K562 (cell line): ENCODE results near the gene DAPK3. TPM values are rescaled to one million over a fixed set of nuclear protein-coding genes. Genes with fewer than 3 reads are reported as not detected.
A peak's percentile ranks its signal among the peaks of the same experiment; 100 is the strongest.

Experiments
- ARHGAP35 ChIP-seq: fragments of 450-650 bp; IDR thresholded peaks from 2 replicates; pipeline ENCODE4 v1.6.1; 2018; ENCODE audit not compliant: partially characterized antibody
- CHD1 ChIP-seq: fragments of 200-600 bp; sonication (generic); IDR thresholded peaks from one replicate; pipeline ENCODE4 v1.6.1; 2012; ENCODE audit warnings: mild to moderate bottlenecking, moderate library complexity, low read length, inconsistent platforms
- E2F5 ChIP-seq: sonication (generic); formaldehyde crosslinking; IDR thresholded peaks from 2 replicates; pipeline ENCODE4 v1.8.0; 2022; ENCODE audit warnings: mild to moderate bottlenecking, missing genetic modification reagents
- ELF1 ChIP-seq: fragments of 200-800 bp; sonication (Bioruptor generic); IDR thresholded peaks from 2 replicates; pipeline ENCODE4 v1.6.1; 2016; ENCODE audit warnings: missing genetic modification characterization, missing compliant biosample characterization
- ELK3 ChIP-seq: fragments of 450-650 bp; formaldehyde crosslinking; IDR thresholded peaks from 2 replicates; pipeline ENCODE4 v1.4.0; 2020; ENCODE audit warnings: mild to moderate bottlenecking
- GABPB1 ChIP-seq: sonication (generic); formaldehyde crosslinking; IDR thresholded peaks from 2 replicates; pipeline ENCODE4 v1.8.0; 2022; ENCODE audit warnings: mild to moderate bottlenecking, missing genetic modification reagents
- HDAC8 ChIP-seq: fragments of 450-650 bp; IDR thresholded peaks from 2 replicates; pipeline ENCODE4 v1.6.1; 2016; ENCODE audit warnings: mild to moderate bottlenecking, missing genetic modification characterization, moderate library complexity, missing compliant biosample characterization
- MED1 ChIP-seq: sonication (generic); formaldehyde crosslinking; IDR thresholded peaks from 2 replicates; pipeline ENCODE4 v1.8.1; 2023; ENCODE audit warnings: missing genetic modification reagents, borderline replicate concordance
- MEIS2 ChIP-seq: fragments of 450-650 bp; IDR thresholded peaks from 2 replicates; pipeline ENCODE4 v1.6.1; 2014; ENCODE audit warnings: mild to moderate bottlenecking; ENCODE audit not compliant: partially characterized antibody
- NR3C1 ChIP-seq: sonication (generic); formaldehyde crosslinking; IDR thresholded peaks from 2 replicates; pipeline ENCODE4 v1.8.1; 2022; ENCODE audit warnings: missing genetic modification reagents
- PML ChIP-seq: IDR thresholded peaks from 2 replicates; pipeline ENCODE4 v1.6.1; 2012; ENCODE audit warnings: low read length, inconsistent platforms
- SIN3A ChIP-seq, 2 experiments: fragments of 150-350 bp in 1 of 2; IDR thresholded peaks; 2 replicates each; pipeline ENCODE4 v1.6.1; 2011 to 2016; ENCODE audit warnings: borderline replicate concordance in 2 of 2, low read depth in 2 of 2, low read length in 2 of 2, mild to moderate bottlenecking in 2 of 2, moderate library complexity in 2 of 2; ENCODE audit not compliant: control insufficient read depth in 1 of 2
- SRF ChIP-seq, 2 experiments: fragments of 250-450, 450-650 bp in 1 of 2; sonication (Bioruptor Pico) in 1 of 2; sonication (generic) in 1 of 2; formaldehyde crosslinking; IDR thresholded peaks; 2 replicates each; pipeline versions ENCODE4 v1.5.0 to v1.5.1; 2020 to 2022; ENCODE audit warnings: mild to moderate bottlenecking in 1 of 2, missing genetic modification reagents in 1 of 2
- SUPT5H ChIP-seq: fragments of 450-650 bp; IDR thresholded peaks from 2 replicates; pipeline ENCODE4 v1.6.1; 2016
- TCF15 ChIP-seq: fragments of 250-450 bp; sonication (Bioruptor Pico); IDR thresholded peaks from 2 replicates; pipeline ENCODE4 v1.8.0; 2022; ENCODE audit warnings: moderate library complexity, mild to moderate bottlenecking, inconsistent platforms
- TRIM28 ChIP-seq: fragments of 450-650 bp; IDR thresholded peaks from 2 replicates; pipeline ENCODE4 v1.6.1; 2017
- ZBTB12 ChIP-seq: fragments of 250-450 bp; sonication (Bioruptor Pico); IDR thresholded peaks from 2 replicates; pipeline ENCODE4 v1.4.0; 2020
- ZNF165 ChIP-seq: fragments of 250-450 bp; sonication (Bioruptor Pico); IDR thresholded peaks from 2 replicates; pipeline ENCODE4 v1.4.0; 2020; ENCODE audit warnings: borderline replicate concordance
- ZNF232 ChIP-seq: sonication (generic); formaldehyde crosslinking; IDR thresholded peaks from 2 replicates; pipeline ENCODE4 v1.8.0; 2022; ENCODE audit warnings: mild to moderate bottlenecking, missing genetic modification reagents
- ZNF263 ChIP-seq: sonication (generic); formaldehyde crosslinking; IDR thresholded peaks from 2 replicates; pipeline ENCODE4 v1.8.0; 2022; ENCODE audit warnings: mild to moderate bottlenecking, missing genetic modification reagents, borderline replicate concordance
- ZNF384 ChIP-seq: IDR thresholded peaks from 2 replicates; pipeline ENCODE4 v1.6.1; 2012; ENCODE audit warnings: low read depth, low read length, improper control_type of control experiment
- ZNF77 ChIP-seq: fragments of 250-450 bp; sonication (Bioruptor Pico); IDR thresholded peaks from 2 replicates; pipeline ENCODE4 v1.5.0; 2020
- polyA plus RNA-seq, 8 experiments: library from polyadenylated mRNA; depleted of rRNA in 4 of 8; stranded (reverse) in 5 of 8; unstranded in 3 of 8; fragments of >200 nt; fragmentation: Nextera tagmentation in 2 of 8; fragmentation: Illumina TruSeq in 1 of 8; extraction: Ambion mirVana in 2 of 8; extraction: Trizol in 1 of 8; gene quantifications; 2 replicates each; pipeline versions ENCODE4 v1.2.1 to v1.2.3, GENCODE V29; 2011 to 2014; ENCODE audit warnings: inconsistent platforms in 1 of 8, missing spikeins in 1 of 8
- total RNA-seq, 7 experiments: library from RNA; depleted of rRNA in 6 of 7; stranded (reverse); fragments of >200 nt in 6 of 7; fragmentation: Illumina TruSeq in 2 of 7; extraction: Trizol in 2 of 7; gene quantifications; 2 replicates each; pipeline versions ENCODE4 v1.2.1 to v1.2.3, GENCODE V29; 2011 to 2021; ENCODE audit warnings: low replicate concordance in 1 of 7
- TF ChIP-seq, protein P1 (sequence below): fragments of 450-650 bp; formaldehyde crosslinking; IDR thresholded peaks from 2 replicates; pipeline ENCODE4 v1.4.0; 2022; ENCODE audit warnings: missing genetic modification characterization
- TF ChIP-seq, protein P2 (sequence below): fragments of 250-450 bp; sonication (Bioruptor Pico); IDR thresholded peaks from 2 replicates; pipeline ENCODE4 v1.5.0; 2022; ENCODE audit warnings: mild to moderate bottlenecking

Gene DAPK3
- total and polyA plus RNA-seq, 9 of the 15 experiments (the other 6 are each of a cell fraction or from before 2014, with no cell fraction given) = 0.14 to 63.4 (median 25.0) TPM

DNA sequence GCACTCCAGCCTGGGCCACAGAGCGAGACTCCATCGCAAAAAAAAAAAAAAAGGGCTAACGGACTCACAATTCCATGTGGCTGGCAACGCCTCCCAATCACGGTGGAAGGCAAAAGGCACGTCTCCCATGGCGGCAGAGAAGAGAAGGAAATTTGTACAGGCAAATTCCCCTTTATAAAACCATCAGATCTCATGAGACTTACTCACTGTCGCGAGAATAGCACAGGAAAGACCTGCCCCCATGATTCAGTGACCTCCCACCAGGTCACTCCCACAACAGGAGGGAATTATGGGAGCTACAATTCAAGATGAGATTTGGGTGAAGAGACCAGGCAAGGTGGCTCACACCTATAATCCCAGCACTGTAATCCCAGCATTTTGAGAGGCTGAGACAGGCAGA, 56.7 kb downstream of the DAPK3 start (continued):
- TF ChIP-seq MEIS2 (no peak), SIN3A (IDR thresholded peaks at IDR 0.05; ENCODE audit: borderline replicate concordance in 2 of 2, control insufficient read depth in 1 of 2, low read depth in 2 of 2, low read length in 2 of 2) (no peak), ZNF77 (no peak), GABPB1 (CRISPR knock-in tag) (no peak), ZNF165 (no peak), SRF (CRISPR knock-in tag; IDR thresholded peaks at IDR 0.05) (no peak), ARHGAP35 (peak; percentile 83), ZNF384 (0 out of 2 replicates have a peak, but pooled peaks have one; percentile 22), NR3C1 (no peak), SUPT5H (0 out of 2 replicates have a peak, but pooled peaks have one; percentile 36), TCF15 (CRISPR knock-in tag) (no peak), E2F5 (CRISPR knock-in tag) (no peak), TRIM28 (no peak; the same call in 1 of the 2 replicates), ZNF263 (CRISPR knock-in tag) (no peak), ZBTB12 (CRISPR knock-in tag) (no peak), HDAC8 (tag) (no peak), MED1 (no peak), ELF1 (tag) (no peak), PML (no peak), ZNF232 (CRISPR knock-in tag) (no peak), ELK3 (CRISPR knock-in tag) (no peak), CHD1 (no peak)
- TF ChIP-seq, protein P1, sequence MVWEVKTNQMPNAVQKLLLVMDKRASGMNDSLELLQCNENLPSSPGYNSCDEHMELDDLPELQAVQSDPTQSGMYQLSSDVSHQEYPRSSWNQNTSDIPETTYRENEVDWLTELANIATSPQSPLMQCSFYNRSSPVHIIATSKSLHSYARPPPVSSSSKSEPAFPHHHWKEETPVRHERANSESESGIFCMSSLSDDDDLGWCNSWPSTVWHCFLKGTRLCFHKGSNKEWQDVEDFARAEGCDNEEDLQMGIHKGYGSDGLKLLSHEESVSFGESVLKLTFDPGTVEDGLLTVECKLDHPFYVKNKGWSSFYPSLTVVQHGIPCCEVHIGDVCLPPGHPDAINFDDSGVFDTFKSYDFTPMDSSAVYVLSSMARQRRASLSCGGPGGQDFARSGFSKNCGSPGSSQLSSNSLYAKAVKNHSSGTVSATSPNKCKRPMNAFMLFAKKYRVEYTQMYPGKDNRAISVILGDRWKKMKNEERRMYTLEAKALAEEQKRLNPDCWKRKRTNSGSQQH (CRISPR knock-in tag) = no peak
- TF ChIP-seq, protein P2, sequence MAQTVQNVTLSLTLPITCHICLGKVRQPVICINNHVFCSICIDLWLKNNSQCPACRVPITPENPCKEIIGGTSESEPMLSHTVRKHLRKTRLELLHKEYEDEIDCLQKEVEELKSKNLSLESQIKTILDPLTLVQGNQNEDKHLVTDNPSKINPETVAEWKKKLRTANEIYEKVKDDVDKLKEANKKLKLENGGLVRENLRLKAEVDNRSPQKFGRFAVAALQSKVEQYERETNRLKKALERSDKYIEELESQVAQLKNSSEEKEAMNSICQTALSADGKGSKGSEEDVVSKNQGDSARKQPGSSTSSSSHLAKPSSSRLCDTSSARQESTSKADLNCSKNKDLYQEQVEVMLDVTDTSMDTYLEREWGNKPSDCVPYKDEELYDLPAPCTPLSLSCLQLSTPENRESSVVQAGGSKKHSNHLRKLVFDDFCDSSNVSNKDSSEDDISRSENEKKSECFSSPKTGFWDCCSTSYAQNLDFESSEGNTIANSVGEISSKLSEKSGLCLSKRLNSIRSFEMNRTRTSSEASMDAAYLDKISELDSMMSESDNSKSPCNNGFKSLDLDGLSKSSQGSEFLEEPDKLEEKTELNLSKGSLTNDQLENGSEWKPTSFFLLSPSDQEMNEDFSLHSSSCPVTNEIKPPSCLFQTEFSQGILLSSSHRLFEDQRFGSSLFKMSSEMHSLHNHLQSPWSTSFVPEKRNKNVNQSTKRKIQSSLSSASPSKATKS = no peak
